Osteoblast (primary cell): ENCODE measurements around the gene HPS4. TPM values are rescaled to one million over a fixed set of nuclear protein-coding genes. Genes with fewer than 3 reads are reported as not detected.

Experiments
- DNase-seq: peaks from one replicate; pipeline ENCODE4 v3.0.0; 2011; ENCODE audit warnings: low spot score, mixed read lengths; ENCODE audit not compliant: insufficient read length; ENCODE audit errors: missing footprints
- H2AFZ ChIP-seq: 2 replicates; pipeline ENCODE4 v1.6.0; 2011; ENCODE audit warnings: mild to moderate bottlenecking, low read length
- H3K27ac ChIP-seq: 2 replicates; pipeline ENCODE4 v1.5.1; 2011; ENCODE audit warnings: mild to moderate bottlenecking, low read depth, low read length, moderate library complexity
- H3K27me3 ChIP-seq: 2 replicates; pipeline ENCODE4 v1.6.0; 2012; ENCODE audit warnings: mild to moderate bottlenecking, control low read depth, inconsistent platforms, low read length, moderate library complexity; ENCODE audit not compliant: insufficient read depth
- H3K36me3 ChIP-seq: 2 replicates; pipeline ENCODE4 v1.5.1; 2011; ENCODE audit warnings: mild to moderate bottlenecking, low read length, control low read depth, moderate library complexity; ENCODE audit not compliant: insufficient read depth
- H3K4me1 ChIP-seq: 2 replicates; pipeline ENCODE4 v1.5.1; 2011; ENCODE audit warnings: mild to moderate bottlenecking, low read length, control low read depth, moderate library complexity; ENCODE audit not compliant: insufficient read depth
- H3K4me2 ChIP-seq: 2 replicates; pipeline ENCODE4 v1.6.0; 2011; ENCODE audit warnings: mild to moderate bottlenecking, low read length; ENCODE audit not compliant: insufficient read depth
- H3K4me3 ChIP-seq: fragments of 200-600 bp; sonication (generic); 3 replicates; pipeline ENCODE4 v1.5.1; 2012; ENCODE audit warnings: mild to moderate bottlenecking, low read length, inconsistent platforms; ENCODE audit not compliant: insufficient read depth
- H3K79me2 ChIP-seq: 2 replicates; pipeline ENCODE4 v1.6.0; 2012; ENCODE audit warnings: mild to moderate bottlenecking, low read length, control low read depth, inconsistent platforms; ENCODE audit not compliant: insufficient read depth
- H3K9me3 ChIP-seq: 2 replicates; pipeline ENCODE4 v1.5.1; 2011; ENCODE audit warnings: low read depth, low read length, control low read depth
- H4K20me1 ChIP-seq: 2 replicates; pipeline ENCODE4 v1.6.0; 2012; ENCODE audit warnings: mild to moderate bottlenecking, low read length, control low read depth; ENCODE audit not compliant: insufficient read depth
- total RNA-seq: library from RNA; depleted of rRNA; stranded (reverse); fragments of >200 nt; gene quantifications from 2 replicates; pipeline ENCODE4 v1.2.3, GENCODE V29; 2012
- TF ChIP-seq, protein P1 (sequence below): IDR thresholded peaks from 2 replicates; pipeline ENCODE4 v1.5.1; 2011; ENCODE audit warnings: mild to moderate bottlenecking, low read depth, low read length, moderate library complexity; ENCODE audit errors: extremely low read depth

HPS4 gene
- total RNA-seq, 1 donor: 47.4 TPM

- no peak overlapping the region for H3K4me2 ChIP-seq
These were observed 31.0 kb upstream of the HPS4 start for GRCh38 chr22:26514419-26515161.

DNA sequence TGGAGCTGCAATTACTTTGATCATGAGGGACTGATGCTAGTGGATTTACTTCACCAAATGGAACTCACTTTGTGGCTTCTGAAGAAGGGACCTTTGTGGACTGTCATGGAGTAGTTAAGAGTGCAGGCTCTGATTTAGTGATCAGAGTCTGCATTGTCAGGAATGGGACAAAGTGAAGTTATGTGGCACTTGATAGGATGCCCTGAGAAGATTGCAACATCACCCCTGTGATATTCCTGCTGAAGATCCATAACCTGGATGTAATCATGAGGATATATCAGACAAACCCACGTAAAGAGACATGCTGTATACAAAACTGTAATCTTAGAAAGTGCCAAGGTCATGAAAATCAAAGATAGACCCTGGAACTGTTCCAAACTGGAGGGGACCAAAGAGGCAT lies 30.3 kb upstream of the HPS4 start:
- H3K4me2 ChIP-seq: peak overlapping the region; percentile 88
- H4K20me1 ChIP-seq: no peaks in the 10 kb centered on the region
- H3K27ac ChIP-seq: no peak overlapping the region
- H3K79me2 ChIP-seq: peaks cover 43% of the 10 kb centered on the region
- H3K4me3 ChIP-seq: no peak overlapping the region
- no peak overlapping the region for H2AFZ ChIP-seq
- no peaks in the 10 kb centered on the region for H3K9me3 ChIP-seq
- TF ChIP-seq, protein P1, sequence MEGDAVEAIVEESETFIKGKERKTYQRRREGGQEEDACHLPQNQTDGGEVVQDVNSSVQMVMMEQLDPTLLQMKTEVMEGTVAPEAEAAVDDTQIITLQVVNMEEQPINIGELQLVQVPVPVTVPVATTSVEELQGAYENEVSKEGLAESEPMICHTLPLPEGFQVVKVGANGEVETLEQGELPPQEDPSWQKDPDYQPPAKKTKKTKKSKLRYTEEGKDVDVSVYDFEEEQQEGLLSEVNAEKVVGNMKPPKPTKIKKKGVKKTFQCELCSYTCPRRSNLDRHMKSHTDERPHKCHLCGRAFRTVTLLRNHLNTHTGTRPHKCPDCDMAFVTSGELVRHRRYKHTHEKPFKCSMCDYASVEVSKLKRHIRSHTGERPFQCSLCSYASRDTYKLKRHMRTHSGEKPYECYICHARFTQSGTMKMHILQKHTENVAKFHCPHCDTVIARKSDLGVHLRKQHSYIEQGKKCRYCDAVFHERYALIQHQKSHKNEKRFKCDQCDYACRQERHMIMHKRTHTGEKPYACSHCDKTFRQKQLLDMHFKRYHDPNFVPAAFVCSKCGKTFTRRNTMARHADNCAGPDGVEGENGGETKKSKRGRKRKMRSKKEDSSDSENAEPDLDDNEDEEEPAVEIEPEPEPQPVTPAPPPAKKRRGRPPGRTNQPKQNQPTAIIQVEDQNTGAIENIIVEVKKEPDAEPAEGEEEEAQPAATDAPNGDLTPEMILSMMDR: no peak
- H3K36me3 ChIP-seq: peaks cover 17% of the 10 kb centered on the region
- DNase-seq: peak; percentile 54
- peaks cover 24% of the 10 kb centered on the region for H3K4me1 ChIP-seq
- H3K27me3 ChIP-seq: no peaks in the 10 kb centered on the region

More at GRCh38 chr22:26514419-26515161, 31.0 kb upstream of the HPS4 start:
- Histone ChIP-seq H3K9me3 (no peaks in the 10 kb centered on the region), H3K27me3 (no peaks in the 10 kb centered on the region), H4K20me1 (no peaks in the 10 kb centered on the region), H3K36me3 (peaks cover 10% of the 10 kb centered on the region), H3K79me2 (peaks cover 38% of the 10 kb centered on the region), H3K4me3 (no peak overlapping the region), H2AFZ (no peak overlapping the region), H3K27ac (no peak overlapping the region), H3K4me1 (peaks cover 24% of the 10 kb centered on the region)
- no peak for DNase-seq
- TF ChIP-seq, protein P1: no peak

- TF ChIP-seq, protein P1: no peak
- peaks cover 43% of the 10 kb centered on the region for H3K79me2 ChIP-seq
- peaks cover 30% of the 10 kb centered on the region for H3K36me3 ChIP-seq
- H3K27me3 ChIP-seq: no peaks in the 10 kb centered on the region
- peak within 1 kb of the TSS; percentile 92 for H2AFZ ChIP-seq
- H3K27ac ChIP-seq: peak within 1 kb of the TSS; percentile 86
- DNase-seq: peak; percentile 96
- H4K20me1 ChIP-seq: no peaks in the 10 kb centered on the region
- H3K9me3 ChIP-seq: no peaks in the 10 kb centered on the region
- H3K4me2 ChIP-seq: peak within 1 kb of the TSS; percentile 88
- peak within 1 kb of the TSS; percentile 92 for H3K4me3 ChIP-seq
- H3K4me1 ChIP-seq: peaks cover 24% of the 10 kb centered on the region
These were observed 28.7 kb upstream of the HPS4 start, which contains the start of gene TFIP11 for GRCh38 chr22:26512149-26512793. TSS of gene TFIP11 (minus strand) at chr22:26512473. CDS start at chr22:26510272, 2,201 bp downstream.

- DNase-seq: no peak
- peaks cover 17% of the 10 kb centered on the region for H3K4me1 ChIP-seq
- no peaks in the 10 kb centered on the region for H3K27me3 ChIP-seq
- H4K20me1 ChIP-seq: no peaks in the 10 kb centered on the region
- H3K9me3 ChIP-seq: no peaks in the 10 kb centered on the region
- H3K4me2 ChIP-seq: no peak overlapping the region
- H3K4me3 ChIP-seq: no peak overlapping the region
- H2AFZ ChIP-seq: no peak overlapping the region
- H3K27ac ChIP-seq: no peak overlapping the region
- H3K36me3 ChIP-seq: peaks cover 67% of the 10 kb centered on the region
- H3K79me2 ChIP-seq: peaks cover 37% of the 10 kb centered on the region
- TF ChIP-seq, protein P1: no peak
These were observed 24.6 kb upstream of the HPS4 start for GRCh38 chr22:26508148-26508547.
